H1 (cell line): ENCODE measurements around the gene CCDC7. TPM values are rescaled to one million over a fixed set of nuclear protein-coding genes. Genes with fewer than 3 reads are reported as not detected.

Source experiments
- CREB1 ChIP-seq: IDR thresholded peaks from 2 replicates; pipeline ENCODE4 v1.6.1; 2012; ENCODE audit warnings: inconsistent platforms
- JUN ChIP-seq: IDR thresholded peaks from 2 replicates; pipeline ENCODE4 v1.6.1; 2011; ENCODE audit warnings: low read depth, mild to moderate bottlenecking, improper control_type of control experiment, low read length
- SRF ChIP-seq: IDR thresholded peaks from 2 replicates; pipeline ENCODE4 v1.6.1; 2011; ENCODE audit warnings: mild to moderate bottlenecking, low read depth, low read length, moderate library complexity
- polyA plus RNA-seq, 7 experiments: library from polyadenylated mRNA; depleted of rRNA in 3 of 7; stranded (reverse) in 5 of 7; unstranded in 2 of 7; fragments of >200 nt in 5 of 7; fragments of 200-250 nt in 2 of 7; gene quantifications; 1 replicate in 5 of 7; 2 replicates in 1 of 7; 4 replicates in 1 of 7; pipeline versions ENCODE4 v1.2.1 to v1.2.3, GENCODE V29; 2011 to 2013; ENCODE audit warnings: missing spikeins in 2 of 7, mixed read lengths in 2 of 7
- total RNA-seq: library from RNA; stranded (reverse); fragmentation: NEBNext Ultra II Directional; extraction: Animal tissue kit (Norgen Biotek cat#: 25700); gene quantifications from 2 replicates; pipeline ENCODE4 v1.2.1, GENCODE V29; 2021

The CCDC7 gene
- total and polyA plus RNA-seq, 2 of the 8 experiments (the other 6 are each of a cell fraction or from before 2014, with no cell fraction given) = 0.18 to 0.74 TPM

DNA sequence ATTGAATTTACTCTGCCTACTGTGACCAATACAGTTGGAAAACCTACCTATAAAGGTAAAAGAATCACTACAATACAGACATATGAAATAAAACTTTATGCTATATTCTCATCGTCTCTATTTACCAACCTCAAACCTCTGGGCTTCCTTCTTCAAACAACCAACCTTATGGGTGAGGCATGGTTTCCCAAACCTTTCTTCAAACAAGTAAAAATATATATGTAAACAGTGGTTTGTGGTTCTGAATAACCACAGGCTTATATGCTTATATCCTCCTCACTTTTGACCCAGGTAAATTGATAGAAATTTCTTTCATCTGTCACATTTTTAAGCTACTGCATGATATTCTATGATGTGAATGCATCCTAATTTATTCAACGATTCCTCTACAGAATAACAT lies 408.5 kb downstream of the CCDC7 start (continued):
- TF ChIP-seq SRF (no peak), JUN (no peak), CREB1 (no peak)
